ENCODE results near the gene ZNF446.

- TF ChIP-seq CTCF (IDR thresholded peaks at IDR 0.05; ENCODE audit: low read depth, low read length) (no peak), EZH2phosphoT487 (IDR thresholded peaks at IDR 0.05; ENCODE audit: low read depth) (no peak)
Measured at GRCh38 chr19:58429745-58430144, 46.4 kb upstream of the ZNF446 start.
